ENCODE results near the gene C9orf78. TPM values are rescaled to one million over a fixed set of nuclear protein-coding genes. Genes with fewer than 3 reads are reported as not detected.

Gene C9orf78
- total RNA-seq, 4 donors from 2014 or later, result 47.3 to 139 (median 62.6) TPM

- Histone ChIP-seq H3K4me1 (no peaks in the 10 kb centered on the region), H3K36me3 (peaks cover 38 to 89% (median 80%) of the 10 kb centered on the region in 4 donors), H3K27me3 (no peaks in the 10 kb centered on the region), H3K27ac (replicated peaks in 1 of 4) (no peak overlapping the region), H3K4me3 (no peak overlapping the region), H3K9me3 (no peaks in the 10 kb centered on the region)
- WGBS, result 89% methylated on average over 6 of the region's 6 CpGs
- no peak for DNase-seq (ENCODE audit: extremely low spot score)
- no peak for TF ChIP-seq EP300 (IDR thresholded peaks at IDR 0.05)
- TF ChIP-seq POLR2AphosphoS5 (IDR thresholded peaks at IDR 0.05), result no peak
- TF ChIP-seq CTCF (IDR thresholded peaks at IDR 0.05), result no peak
- TF ChIP-seq POLR2A (IDR thresholded peaks at IDR 0.05; ENCODE audit: low read depth), result no peak
- intact Hi-C loops (cut with DNase I), result no loop called here
Measured at GRCh38 chr9:129811967-129812363, 23.1 kb downstream of the C9orf78 start.

GRCh38 chr9:129810788-129811187 lies 24.3 kb downstream of the C9orf78 start:
- intact Hi-C loops (cut with DNase I), result no loop called here
- Histone ChIP-seq H3K27me3 (no peaks in the 10 kb centered on the region), H3K27ac (replicated peaks in 1 of 4) (no peak overlapping the region), H3K9me3 (no peaks in the 10 kb centered on the region), H3K4me1 (peaks cover 0 to 9% (median under 1%) of the 10 kb centered on the region in 4 donors), H3K36me3 (peaks cover 34 to 86% (median 73%) of the 10 kb centered on the region in 4 donors), H3K4me3 (no peak overlapping the region)
- TF ChIP-seq CTCF (IDR thresholded peaks at IDR 0.05), result no peak
- no peak for TF ChIP-seq EP300 (IDR thresholded peaks at IDR 0.05)
- no peak for TF ChIP-seq POLR2A (IDR thresholded peaks at IDR 0.05; ENCODE audit: low read depth)
- no peak for TF ChIP-seq POLR2AphosphoS5 (IDR thresholded peaks at IDR 0.05)
- 81% methylated on average over 6 of the region's 6 CpGs for WGBS
- no peak for DNase-seq (ENCODE audit: extremely low spot score)

- no peak overlapping the region for H3K27ac ChIP-seq (replicated peaks in 1 of 4)
- WGBS, result 91% methylated on average over 4 of the region's 11 CpGs
- H3K4me1 ChIP-seq, result peaks cover 0 to 15% (median 7%) of the 10 kb centered on the region in 4 donors
- no peaks in the 10 kb centered on the region for H3K27me3 ChIP-seq
- no peak overlapping the region for H3K4me3 ChIP-seq
- no peak for DNase-seq (ENCODE audit: extremely low spot score)
- intact Hi-C loops (cut with DNase I), result no loop called here
- TF ChIP-seq CTCF (IDR thresholded peaks at IDR 0.05) (no peak), EP300 (IDR thresholded peaks at IDR 0.05) (no peak), POLR2AphosphoS5 (IDR thresholded peaks at IDR 0.05) (no peak), POLR2A (IDR thresholded peaks at IDR 0.05; ENCODE audit: low read depth) (no peak)
- H3K36me3 ChIP-seq, result peaks cover 28 to 85% (median 70%) of the 10 kb centered on the region in 4 donors
- no peaks in the 10 kb centered on the region for H3K9me3 ChIP-seq
Measured at GRCh38 chr9:129810116-129810515, 25.0 kb downstream of the C9orf78 start.

- intact Hi-C loops (cut with DNase I), result no loop called here
- Histone ChIP-seq H3K4me1 (peaks cover under 1 to 23% (median 10%) of the 10 kb centered on the region in 4 donors), H3K9me3 (no peaks in the 10 kb centered on the region), H3K27ac (replicated peaks in 1 of 4) (no peak overlapping the region), H3K36me3 (peaks cover 25 to 80% (median 63%) of the 10 kb centered on the region in 4 donors), H3K4me3 (no peak overlapping the region), H3K27me3 (no peaks in the 10 kb centered on the region)
- no peak for TF ChIP-seq POLR2A (IDR thresholded peaks at IDR 0.05; ENCODE audit: low read depth)
- no peak for TF ChIP-seq CTCF (IDR thresholded peaks at IDR 0.05)
- TF ChIP-seq EP300 (IDR thresholded peaks at IDR 0.05), result no peak
- TF ChIP-seq POLR2AphosphoS5 (IDR thresholded peaks at IDR 0.05), result no peak
- WGBS, result 74% methylated on average over 6 of the region's 11 CpGs
- no peak for DNase-seq (ENCODE audit: extremely low spot score)
Measured at GRCh38 chr9:129809346-129809745, 25.7 kb downstream of the C9orf78 start.

- no peaks in the 10 kb centered on the region for H3K9me3 ChIP-seq
- H3K4me1 ChIP-seq, result peaks cover 10 to 31% (median 20%) of the 10 kb centered on the region in 4 donors
- peaks cover 19 to 55% (median 41%) of the 10 kb centered on the region in 4 donors for H3K36me3 ChIP-seq
- intact Hi-C loops (cut with DNase I), result no loop called here
- no peaks in the 10 kb centered on the region for H3K27me3 ChIP-seq
- no peak for DNase-seq (ENCODE audit: extremely low spot score)
- TF ChIP-seq POLR2AphosphoS5 (IDR thresholded peaks at IDR 0.05), result no peak
- TF ChIP-seq EP300 (IDR thresholded peaks at IDR 0.05), result no peak
- no peak for TF ChIP-seq CTCF (IDR thresholded peaks at IDR 0.05)
- no peak for TF ChIP-seq POLR2A (IDR thresholded peaks at IDR 0.05; ENCODE audit: low read depth)
- H3K4me3 ChIP-seq, result no peak overlapping the region
- WGBS, result 74% methylated on average over 4 of the region's 4 CpGs
- no peak overlapping the region for H3K27ac ChIP-seq (replicated peaks in 1 of 4)
Measured at GRCh38 chr9:129806061-129806460, 29.0 kb downstream of the C9orf78 start.
